HEK293 (cell line): ENCODE results near the gene CROCC.
"Not testable (repeated sequence)": the region's sequence is repeated elsewhere in the genome, so short reads cannot be mapped to it uniquely, and the experiment has no call there.

ENCODE experiments used
- CTCF ChIA-PET: fragments of 350-600 bp; formaldehyde crosslinking; extraction: SDS; loops from one replicate; lab custom pipeline; 2021; ENCODE audit warnings: antibody characterized with exemption; lab: Yijun Ruan, JAX
- POLR2A ChIA-PET: fragments of 300-600 bp; formaldehyde crosslinking; extraction: SDS; loops from one replicate; lab custom pipeline; 2020; ENCODE audit warnings: antibody characterized with exemption, inconsistent platforms; lab: Yijun Ruan, JAX
- H3K27ac ChIP-seq: fragments of 200-500 bp; sonication (Bioruptor generic); 2 replicates; pipeline ENCODE4 v1.5.1; 2014; ENCODE audit warnings: low read depth, low read length, control low read depth, inconsistent platforms; ENCODE audit errors: extremely low read depth
- H3K36me3 ChIP-seq, 2 experiments: fragments of 200-500 bp in 1 of 2; sonication (Bioruptor generic) in 1 of 2; 1 replicate in 1 of 2; 2 replicates in 1 of 2; pipeline ENCODE4 v1.5.1; 2014 to 2017; ENCODE audit warnings: inconsistent platforms in 2 of 2, low read length in 2 of 2; ENCODE audit not compliant: control insufficient read depth in 2 of 2, insufficient read depth in 1 of 2
- H3K4me1 ChIP-seq: fragments of 200-500 bp; sonication (Bioruptor generic); 2 replicates; pipeline ENCODE4 v1.5.1; 2014; ENCODE audit warnings: mild to moderate bottlenecking, low read length, inconsistent platforms; ENCODE audit not compliant: control insufficient read depth, insufficient read depth
- H3K4me3 ChIP-seq: 2 replicates; pipeline ENCODE4 v1.5.1; 2011; ENCODE audit warnings: low read depth, mild to moderate bottlenecking, control low read depth, low read length, moderate library complexity
- H3K9me3 ChIP-seq: fragments of 200-500 bp; sonication (Bioruptor generic); 2 replicates; pipeline ENCODE4 v1.5.1; 2014; ENCODE audit warnings: low read depth, low read length, inconsistent platforms; ENCODE audit not compliant: control insufficient read depth, insufficient read depth
- GLIS1 ChIP-seq: fragments of 450-650 bp; formaldehyde crosslinking; IDR thresholded peaks from 2 replicates; pipeline ENCODE4 v1.5.1; 2016; ENCODE audit warnings: missing biosample characterization, missing genetic modification characterization
- GLIS2 ChIP-seq: fragments of 450-650 bp; formaldehyde crosslinking; IDR thresholded peaks from 2 replicates; pipeline ENCODE4 v1.5.1; 2016; ENCODE audit warnings: missing biosample characterization, missing genetic modification characterization
- ZNF623 ChIP-seq: fragments of 450-650 bp; formaldehyde crosslinking; IDR thresholded peaks from 2 replicates; pipeline ENCODE4 v1.5.1; 2016; ENCODE audit warnings: missing biosample characterization, missing genetic modification characterization
- ZNF777 ChIP-seq: fragments of 450-650 bp; formaldehyde crosslinking; IDR thresholded peaks from 2 replicates; pipeline ENCODE4 v1.5.1; 2017; ENCODE audit warnings: missing biosample characterization, missing genetic modification characterization, borderline replicate concordance
- TF ChIP-seq, protein P1 (sequence below): fragments of 450-650 bp; formaldehyde crosslinking; conservative IDR thresholded peaks from 2 replicates; pipeline ENCODE4 v1.5.1; 2016; ENCODE audit warnings: low read depth, missing biosample characterization, missing genetic modification characterization
- TF ChIP-seq, protein P2 (sequence below): fragments of 450-650 bp; formaldehyde crosslinking; IDR thresholded peaks from 2 replicates; pipeline ENCODE4 v1.5.1; 2016; ENCODE audit warnings: missing biosample characterization, missing genetic modification characterization
- TF ChIP-seq, protein P3 (sequence below): fragments of 450-650 bp; formaldehyde crosslinking; IDR thresholded peaks from 2 replicates; pipeline ENCODE4 v1.5.1; 2016; ENCODE audit warnings: missing biosample characterization, missing genetic modification characterization

The CROCC gene

DNA sequence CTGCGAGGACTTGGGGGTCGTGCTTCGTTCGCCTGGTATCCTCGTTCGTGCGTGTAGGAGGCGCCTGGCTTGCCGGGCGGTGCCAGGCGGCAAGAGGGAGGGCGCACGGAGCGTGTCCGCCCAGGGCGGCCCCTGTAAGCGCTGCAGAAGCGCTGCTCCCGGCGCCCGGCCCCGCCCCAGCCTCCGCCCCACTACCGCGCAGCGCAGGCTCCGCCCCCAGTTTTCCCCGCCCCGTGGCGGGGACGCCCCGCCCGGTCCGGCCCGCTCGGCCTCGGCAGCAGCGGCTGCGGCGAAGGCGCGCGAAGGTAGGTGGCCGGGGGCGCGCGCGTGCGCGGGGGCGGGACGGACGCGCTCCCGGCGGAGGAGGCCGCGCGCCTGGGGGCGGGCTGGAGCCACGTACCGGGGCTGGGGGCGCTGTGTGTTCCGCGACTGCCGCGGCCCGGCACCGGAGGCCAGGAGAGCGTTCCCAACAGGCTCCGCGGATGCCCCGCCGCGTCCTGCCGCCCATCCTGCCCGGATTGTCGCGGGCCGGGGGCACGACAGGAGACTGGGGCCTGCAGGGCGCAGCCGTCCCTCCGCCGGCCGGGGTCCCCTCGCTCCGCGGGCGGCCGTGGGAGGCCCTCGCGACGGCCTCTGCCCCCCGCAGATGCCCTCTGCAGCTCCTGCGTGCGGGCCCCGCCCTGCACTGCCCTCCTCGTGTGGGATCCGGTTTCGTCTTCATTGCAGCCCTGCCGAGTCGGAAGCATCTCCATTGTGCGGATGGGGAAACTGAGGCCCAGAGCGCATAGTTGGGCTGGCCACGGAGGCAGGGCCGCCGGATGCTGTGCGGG is 7.7 kb upstream of the CROCC start (continued):
- TF ChIP-seq, protein P1, sequence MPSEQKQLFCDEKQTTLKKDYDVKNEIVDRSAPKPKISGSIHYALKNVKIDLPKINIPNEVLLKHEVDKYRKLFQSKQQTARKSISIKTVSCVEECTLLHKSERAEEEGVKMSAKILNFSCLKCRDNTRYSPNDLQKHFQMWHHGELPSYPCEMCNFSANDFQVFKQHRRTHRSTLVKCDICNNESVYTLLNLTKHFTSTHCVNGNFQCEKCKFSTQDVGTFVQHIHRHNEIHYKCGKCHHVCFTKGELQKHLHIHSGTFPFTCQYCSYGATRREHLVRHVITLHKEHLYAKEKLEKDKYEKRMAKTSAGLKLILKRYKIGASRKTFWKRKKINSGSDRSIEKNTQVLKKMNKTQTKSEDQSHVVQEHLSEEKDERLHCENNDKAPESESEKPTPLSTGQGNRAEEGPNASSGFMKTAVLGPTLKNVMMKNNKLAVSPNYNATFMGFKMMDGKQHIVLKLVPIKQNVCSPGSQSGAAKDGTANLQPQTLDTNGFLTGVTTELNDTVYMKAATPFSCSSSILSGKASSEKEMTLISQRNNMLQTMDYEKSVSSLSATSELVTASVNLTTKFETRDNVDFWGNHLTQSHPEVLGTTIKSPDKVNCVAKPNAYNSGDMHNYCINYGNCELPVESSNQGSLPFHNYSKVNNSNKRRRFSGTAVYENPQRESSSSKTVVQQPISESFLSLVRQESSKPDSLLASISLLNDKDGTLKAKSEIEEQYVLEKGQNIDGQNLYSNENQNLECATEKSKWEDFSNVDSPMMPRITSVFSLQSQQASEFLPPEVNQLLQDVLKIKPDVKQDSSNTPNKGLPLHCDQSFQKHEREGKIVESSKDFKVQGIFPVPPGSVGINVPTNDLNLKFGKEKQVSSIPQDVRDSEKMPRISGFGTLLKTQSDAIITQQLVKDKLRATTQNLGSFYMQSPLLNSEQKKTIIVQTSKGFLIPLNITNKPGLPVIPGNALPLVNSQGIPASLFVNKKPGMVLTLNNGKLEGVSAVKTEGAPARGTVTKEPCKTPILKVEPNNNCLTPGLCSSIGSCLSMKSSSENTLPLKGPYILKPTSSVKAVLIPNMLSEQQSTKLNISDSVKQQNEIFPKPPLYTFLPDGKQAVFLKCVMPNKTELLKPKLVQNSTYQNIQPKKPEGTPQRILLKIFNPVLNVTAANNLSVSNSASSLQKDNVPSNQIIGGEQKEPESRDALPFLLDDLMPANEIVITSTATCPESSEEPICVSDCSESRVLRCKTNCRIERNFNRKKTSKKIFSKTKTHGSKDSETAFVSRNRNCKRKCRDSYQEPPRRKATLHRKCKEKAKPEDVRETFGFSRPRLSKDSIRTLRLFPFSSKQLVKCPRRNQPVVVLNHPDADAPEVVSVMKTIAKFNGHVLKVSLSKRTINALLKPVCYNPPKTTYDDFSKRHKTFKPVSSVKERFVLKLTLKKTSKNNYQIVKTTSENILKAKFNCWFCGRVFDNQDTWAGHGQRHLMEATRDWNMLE (tag by site-specific recombination) = no peak
- TF ChIP-seq, protein P2, sequence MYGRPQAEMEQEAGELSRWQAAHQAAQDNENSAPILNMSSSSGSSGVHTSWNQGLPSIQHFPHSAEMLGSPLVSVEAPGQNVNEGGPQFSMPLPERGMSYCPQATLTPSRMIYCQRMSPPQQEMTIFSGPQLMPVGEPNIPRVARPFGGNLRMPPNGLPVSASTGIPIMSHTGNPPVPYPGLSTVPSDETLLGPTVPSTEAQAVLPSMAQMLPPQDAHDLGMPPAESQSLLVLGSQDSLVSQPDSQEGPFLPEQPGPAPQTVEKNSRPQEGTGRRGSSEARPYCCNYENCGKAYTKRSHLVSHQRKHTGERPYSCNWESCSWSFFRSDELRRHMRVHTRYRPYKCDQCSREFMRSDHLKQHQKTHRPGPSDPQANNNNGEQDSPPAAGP (tag by site-specific recombination) = peak; percentile 13

DNA sequence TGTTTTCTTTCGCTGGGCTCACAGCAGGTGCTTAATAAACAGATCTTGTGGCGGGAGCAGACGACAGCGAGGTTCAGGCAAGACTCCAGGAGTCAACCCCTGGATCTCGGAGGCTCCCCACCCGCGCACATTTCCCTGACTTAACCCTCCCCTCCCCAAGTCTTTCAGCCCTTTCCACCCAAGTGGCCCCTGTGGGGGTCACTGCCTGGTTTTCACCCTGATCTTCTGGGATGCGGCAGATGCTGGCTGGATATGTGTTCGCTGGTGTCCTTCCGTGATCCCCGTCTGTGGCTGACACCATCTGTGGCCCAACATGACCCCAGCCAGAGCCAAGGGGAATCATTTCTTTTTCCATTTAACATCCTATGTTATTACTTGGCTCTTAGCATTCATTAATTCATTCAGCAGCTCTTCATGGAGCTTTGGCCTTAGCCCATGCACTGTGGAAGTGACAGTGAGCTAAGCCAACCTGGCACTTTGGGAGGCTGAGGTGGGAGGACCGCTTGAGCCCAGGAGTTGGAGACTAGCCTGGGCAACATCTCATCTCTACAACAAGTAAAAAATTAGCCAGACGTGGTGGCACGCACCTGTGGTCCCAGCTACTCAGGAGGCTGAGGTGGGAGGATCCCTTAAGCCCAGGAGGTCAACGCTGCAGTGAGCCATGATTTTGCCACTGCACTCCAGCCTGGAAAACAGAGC is 6.7 kb upstream of the CROCC start:
- POLR2A ChIA-PET = interaction anchor here (0.6 to 1.1 kb wide), 3 partner anchors 8 to 139 kb away, joined by 3 to 9 read pairs (median 4); partner anchors contain the start of gene SDHB
- not testable (repeated sequence) for H3K36me3 ChIP-seq, H3K4me3 ChIP-seq

DNA sequence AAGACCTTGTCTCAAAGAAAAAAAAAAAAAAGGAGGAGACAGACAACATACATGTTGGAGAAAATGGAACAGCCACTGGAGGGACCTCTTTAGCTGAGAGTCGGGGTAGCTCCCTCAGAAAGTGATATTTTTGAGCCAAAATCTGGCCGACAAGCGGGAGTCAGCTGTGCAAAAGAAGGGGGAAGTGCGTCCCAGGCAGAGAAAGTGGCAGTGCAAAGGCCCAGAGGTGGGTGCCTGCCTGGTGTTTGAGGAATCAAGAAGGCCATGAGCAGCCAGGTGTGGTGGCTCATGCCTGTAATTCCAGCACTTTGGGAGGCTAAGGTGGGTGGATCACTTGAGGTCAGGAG is 6.1 kb upstream of the CROCC start:
- Histone ChIP-seq H3K9me3 (no peaks in the 10 kb centered on the region), H3K27ac (no peak overlapping the region), H3K36me3 (no peaks in the 10 kb centered on the region), H3K4me3 (no peak overlapping the region), H3K4me1 (peaks cover 3% of the 10 kb centered on the region)
- CTCF ChIA-PET = interaction anchor here (0.6 to 1.0 kb wide), 5 partner anchors 35 to 607 kb away, joined by 3 to 4 read pairs (median 3); no protein-coding TSS in a partner anchor
- POLR2A ChIA-PET = interaction anchor here (0.6 to 1.1 kb wide), 3 partner anchors 7 to 138 kb away, joined by 3 to 9 read pairs (median 4); partner anchors contain the start of gene SDHB
- TF ChIP-seq, protein P3, sequence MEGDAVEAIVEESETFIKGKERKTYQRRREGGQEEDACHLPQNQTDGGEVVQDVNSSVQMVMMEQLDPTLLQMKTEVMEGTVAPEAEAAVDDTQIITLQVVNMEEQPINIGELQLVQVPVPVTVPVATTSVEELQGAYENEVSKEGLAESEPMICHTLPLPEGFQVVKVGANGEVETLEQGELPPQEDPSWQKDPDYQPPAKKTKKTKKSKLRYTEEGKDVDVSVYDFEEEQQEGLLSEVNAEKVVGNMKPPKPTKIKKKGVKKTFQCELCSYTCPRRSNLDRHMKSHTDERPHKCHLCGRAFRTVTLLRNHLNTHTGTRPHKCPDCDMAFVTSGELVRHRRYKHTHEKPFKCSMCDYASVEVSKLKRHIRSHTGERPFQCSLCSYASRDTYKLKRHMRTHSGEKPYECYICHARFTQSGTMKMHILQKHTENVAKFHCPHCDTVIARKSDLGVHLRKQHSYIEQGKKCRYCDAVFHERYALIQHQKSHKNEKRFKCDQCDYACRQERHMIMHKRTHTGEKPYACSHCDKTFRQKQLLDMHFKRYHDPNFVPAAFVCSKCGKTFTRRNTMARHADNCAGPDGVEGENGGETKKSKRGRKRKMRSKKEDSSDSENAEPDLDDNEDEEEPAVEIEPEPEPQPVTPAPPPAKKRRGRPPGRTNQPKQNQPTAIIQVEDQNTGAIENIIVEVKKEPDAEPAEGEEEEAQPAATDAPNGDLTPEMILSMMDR = 0 out of 2 replicates have a peak, but pooled peaks have one; percentile 10
- TF ChIP-seq ZNF777 (tag by site-specific recombination) (no peak), ZNF623 (tag by site-specific recombination) (peak; percentile 87)

More for the DNA sequence above, 6.7 kb upstream of the CROCC start:
- not testable (repeated sequence) for H3K27ac ChIP-seq, H3K4me1 ChIP-seq, H3K9me3 ChIP-seq
- TF ChIP-seq GLIS1 (tag by site-specific recombination) (peak; percentile 41), GLIS2 (tag by site-specific recombination) (peak; percentile 23; the same call in 1 of the 2 replicates)
- CTCF ChIA-PET = interaction anchor here (0.6 to 1.0 kb wide), 4 partner anchors 35 to 606 kb away, joined by 3 to 4 read pairs (median 3); no protein-coding TSS in a partner anchor
